SK-N-MC (cell line): ENCODE results near the gene SH2D3C.

Experiments used
- DNase-seq: peaks from one replicate; pipeline ENCODE4 v3.0.0-alpha.2; 2011; ENCODE audit warnings: low read depth, low spot score
- H3K27ac ChIP-seq: fragments of 200-600 bp; sonication (generic); 2 replicates; pipeline ENCODE4 v1.5.1; 2016; ENCODE audit warnings: mixed run types
- H3K36me3 ChIP-seq: fragments of 200-600 bp; sonication (generic); 2 replicates; pipeline ENCODE4 v1.6.1; 2017; ENCODE audit warnings: antibody characterized with exemption, low read length, mixed read lengths; ENCODE audit not compliant: insufficient read depth
- H3K4me3 ChIP-seq: fragments of 200-600 bp; sonication (generic); 2 replicates; pipeline ENCODE4 v1.5.1; 2016
- H3K9ac ChIP-seq: fragments of 200-600 bp; sonication (generic); 2 replicates; pipeline ENCODE4 v1.8.0; 2017; ENCODE audit warnings: mixed run types, mixed read lengths; ENCODE audit not compliant: insufficient read length
- H3K9me3 ChIP-seq: fragments of 200-600 bp; sonication (generic); 2 replicates; pipeline ENCODE4 v1.6.1; 2017; ENCODE audit warnings: low read depth, mild to moderate bottlenecking, antibody characterized with exemption, low read length, moderate library complexity, mixed read lengths
- EZH2 ChIP-seq: fragments of 200-600 bp; sonication (generic); IDR thresholded peaks from one replicate; pipeline ENCODE4 v1.6.1; 2017; ENCODE audit warnings: antibody characterized with exemption
- FOXP2 ChIP-seq: optimal IDR thresholded peaks from 2 replicates; pipeline ENCODE3; 2011; ENCODE audit warnings: mild to moderate bottlenecking, moderate library complexity; ENCODE audit not compliant: insufficient read depth; ENCODE audit errors: extremely low read length, control extremely low read depth
- POLR2AphosphoS5 ChIP-seq: IDR thresholded peaks from 2 replicates; pipeline ENCODE4 v1.6.1; 2012; ENCODE audit warnings: mild to moderate bottlenecking, low read depth, low read length, borderline replicate concordance

Gene SH2D3C

GRCh38 chr9:127816362-127816725 is 37.9 kb upstream of the SH2D3C start:
- Histone ChIP-seq H3K4me3 (no peak overlapping the region), H3K9me3 (no peaks in the 10 kb centered on the region), H3K9ac (no peak overlapping the region), H3K36me3 (peaks cover 20% of the 10 kb centered on the region; the same call in 1 of the 2 replicates), H3K27ac (no peak overlapping the region)
- TF ChIP-seq FOXP2 (no peak), EZH2 (no peak), POLR2AphosphoS5 (no peak)
- DNase-seq: no peak

GRCh38 chr9:127815512-127816361 is 37.3 kb upstream of the SH2D3C start:
- peaks cover 20% of the 10 kb centered on the region; the same call in 1 of the 2 replicates for H3K36me3 ChIP-seq
- H3K9me3 ChIP-seq: no peaks in the 10 kb centered on the region
- H3K4me3 ChIP-seq: no peak overlapping the region
- TF ChIP-seq POLR2AphosphoS5: no peak
- TF ChIP-seq EZH2: no peak
- no peak for TF ChIP-seq FOXP2
- H3K9ac ChIP-seq: no peak overlapping the region
- H3K27ac ChIP-seq: no peak overlapping the region
- no peak for DNase-seq

- no peak overlapping the region for H3K27ac ChIP-seq
Observed at GRCh38 chr9:127814619-127815511, 36.4 kb upstream of the SH2D3C start.

GRCh38 chr9:127813686-127814226 is 35.3 kb upstream of the SH2D3C start:
- TF ChIP-seq FOXP2 (no peak), EZH2 (no peak), POLR2AphosphoS5 (no peak)
- Histone ChIP-seq H3K9ac (no peak overlapping the region), H3K4me3 (no peak overlapping the region), H3K27ac (no peak overlapping the region), H3K36me3 (peaks cover 22% of the 10 kb centered on the region; the same call in 1 of the 2 replicates), H3K9me3 (no peaks in the 10 kb centered on the region)
- no peak for DNase-seq

More at GRCh38 chr9:127814619-127815511, 36.4 kb upstream of the SH2D3C start:
- H3K9me3 ChIP-seq: no peaks in the 10 kb centered on the region
- DNase-seq: no peak
- no peak overlapping the region for H3K4me3 ChIP-seq
- TF ChIP-seq FOXP2 (no peak), EZH2 (no peak), POLR2AphosphoS5 (no peak)
- H3K36me3 ChIP-seq: peaks cover 20% of the 10 kb centered on the region; the same call in 1 of the 2 replicates
- no peak overlapping the region for H3K9ac ChIP-seq

GRCh38 chr9:127812936-127813675 is 34.6 kb upstream of the SH2D3C start:
- peaks cover 27% of the 10 kb centered on the region; the same call in 1 of the 2 replicates for H3K36me3 ChIP-seq
- H3K9me3 ChIP-seq: no peaks in the 10 kb centered on the region
- TF ChIP-seq FOXP2 (no peak), EZH2 (no peak), POLR2AphosphoS5 (no peak)
- no peak for DNase-seq
- H3K4me3 ChIP-seq: no peak overlapping the region
- no peak overlapping the region for H3K9ac ChIP-seq
- H3K27ac ChIP-seq: no peak overlapping the region

GRCh38 chr9:127812011-127812410 is 33.5 kb upstream of the SH2D3C start:
- no peak overlapping the region for H3K4me3 ChIP-seq
- no peak for TF ChIP-seq FOXP2
- TF ChIP-seq EZH2: no peak
- no peak for TF ChIP-seq POLR2AphosphoS5
- 0 out of 2 replicates have a peak overlapping the region, but pooled peaks have one; percentile 1 for H3K27ac ChIP-seq
- DNase-seq: no peak
- no peaks in the 10 kb centered on the region for H3K9me3 ChIP-seq
- no peak overlapping the region for H3K9ac ChIP-seq
- H3K36me3 ChIP-seq: peaks cover 25% of the 10 kb centered on the region; the same call in 1 of the 2 replicates

GRCh38 chr9:127810378-127811187 is 32.1 kb upstream of the SH2D3C start:
- Histone ChIP-seq H3K4me3 (no peak overlapping the region), H3K9me3 (no peaks in the 10 kb centered on the region), H3K36me3 (peaks cover 24% of the 10 kb centered on the region; the same call in 1 of the 2 replicates), H3K9ac (no peak overlapping the region), H3K27ac (no peak overlapping the region)
- TF ChIP-seq POLR2AphosphoS5 (no peak), FOXP2 (no peak), EZH2 (no peak)
- no peak for DNase-seq
